Peyer's patch (tissue), 4 donors: ENCODE measurements around the gene AANAT.
"Not testable (repeated sequence)": the region's sequence is repeated elsewhere in the genome, so short reads cannot be mapped to it uniquely, and the experiment has no call there.

Experiments
- CTCF ChIP-seq, 6 experiments: fragments of 450-650 bp in 4 of 6; fragments of 200-600 bp in 2 of 6; sonication (generic) in 1 of 6; IDR thresholded peaks; one replicate each; pipeline ENCODE4 v1.5.1; 2017 to 2019; ENCODE audit warnings: antibody characterized with exemption in 6 of 6, mild to moderate bottlenecking in 3 of 6, moderate library complexity in 1 of 6
- POLR2A ChIP-seq, 2 donors: fragments of 450-650 bp; IDR thresholded peaks; one replicate each; pipeline ENCODE4 v1.5.1; 2017; ENCODE audit warnings: antibody characterized with exemption in 2 of 2, mild to moderate bottlenecking in 2 of 2, moderate library complexity in 2 of 2

- TF ChIP-seq CTCF, POLR2A (IDR thresholded peaks at IDR 0.05): not testable (repeated sequence)
Observed at GRCh38 chr17:76514355-76514754, 47.0 kb downstream of the AANAT start.
